Activated CD4-positive, CD25-positive, alpha-beta regulatory T cell treated with anti-CD3 and anti-CD28 coated beads, Interleukin-2, amount 50 U/mL, for 24 hours (primary cell): ENCODE measurements around the gene SMO.
"Not testable (repeated sequence)": the region's sequence is repeated elsewhere in the genome, so short reads cannot be mapped to it uniquely, and the experiment has no call there.

Source experiments
- ATAC-seq, 2 donors: fragments of 150-1000 bp; cut with Tn5 transposase; one replicate each; pipeline ENCODE4 v1.10.0; 2021; ENCODE audit warnings: mild to moderate bottlenecking in 1 of 2, moderate library complexity in 1 of 2

The SMO gene

DNA sequence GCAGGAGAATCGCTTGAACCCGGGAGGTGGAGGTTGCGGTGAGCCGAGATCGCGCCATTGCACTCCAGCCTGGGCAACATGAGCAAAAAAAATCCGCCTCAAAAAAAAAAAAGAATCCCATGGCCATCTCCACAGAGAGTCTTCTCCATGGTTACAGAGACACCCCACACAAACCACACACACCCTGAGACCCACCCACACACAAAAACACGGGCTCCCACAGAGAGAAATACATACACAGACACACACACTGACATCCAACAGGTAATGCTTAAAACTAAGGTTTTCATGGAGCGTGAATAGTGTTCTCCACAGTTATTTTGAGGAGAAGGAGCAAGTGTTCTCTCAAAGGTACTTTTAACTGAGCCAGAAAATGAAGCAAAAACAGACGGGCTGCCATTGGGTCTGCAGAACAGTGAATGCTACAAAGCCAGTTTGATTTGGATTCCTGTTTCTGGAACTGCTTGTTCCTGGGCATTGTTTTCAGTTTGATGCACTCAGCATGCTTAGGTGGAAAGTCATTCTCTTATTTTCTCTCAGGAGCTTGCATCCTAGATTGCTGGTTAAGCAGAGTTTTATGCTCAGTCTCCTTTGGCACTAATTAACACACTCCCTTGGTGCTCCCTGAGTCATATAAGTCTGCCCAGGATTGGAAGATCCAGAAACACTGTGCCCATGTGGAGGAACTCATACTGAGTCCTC is 51.8 kb downstream of the SMO start:
- no peak for ATAC-seq

DNA sequence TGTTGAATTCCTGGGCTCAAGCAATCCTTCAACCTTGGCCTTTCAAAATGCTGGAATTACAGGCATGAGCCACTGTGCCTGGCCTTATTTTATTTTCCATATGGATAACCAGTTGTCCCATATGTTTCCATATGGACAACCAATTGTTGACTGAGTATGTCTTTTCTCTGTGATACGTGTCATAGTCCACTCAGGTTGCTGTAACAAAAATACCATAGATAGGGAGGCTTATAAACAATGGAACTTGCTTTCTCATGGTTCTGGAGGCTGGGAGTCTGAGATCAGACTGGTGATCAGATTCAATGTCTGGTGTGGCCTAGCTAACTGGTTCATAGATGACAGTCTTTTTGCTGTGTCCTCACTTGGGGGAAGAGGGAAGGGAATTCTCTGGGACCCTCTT is 55.8 kb downstream of the SMO start:
- ATAC-seq, result no peak

DNA sequence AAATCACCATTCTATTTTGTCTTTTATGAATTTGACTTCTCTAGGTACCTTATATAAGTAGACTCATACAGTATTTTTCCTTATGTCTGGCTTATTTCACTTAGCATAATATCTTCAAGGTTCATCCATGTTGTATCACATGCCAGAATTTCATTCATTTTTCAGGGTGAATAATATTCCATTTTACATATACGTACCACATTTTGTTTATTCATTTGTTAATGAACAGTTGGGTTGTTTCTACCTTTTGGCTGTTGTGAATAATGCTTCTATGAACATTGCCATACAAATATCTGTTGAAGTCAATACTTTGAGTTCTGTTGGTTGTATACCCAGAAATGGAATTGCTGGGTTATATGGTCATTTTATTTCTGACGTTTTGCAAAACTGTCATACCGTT is 57.1 kb downstream of the SMO start:
- ATAC-seq, result no peak

DNA sequence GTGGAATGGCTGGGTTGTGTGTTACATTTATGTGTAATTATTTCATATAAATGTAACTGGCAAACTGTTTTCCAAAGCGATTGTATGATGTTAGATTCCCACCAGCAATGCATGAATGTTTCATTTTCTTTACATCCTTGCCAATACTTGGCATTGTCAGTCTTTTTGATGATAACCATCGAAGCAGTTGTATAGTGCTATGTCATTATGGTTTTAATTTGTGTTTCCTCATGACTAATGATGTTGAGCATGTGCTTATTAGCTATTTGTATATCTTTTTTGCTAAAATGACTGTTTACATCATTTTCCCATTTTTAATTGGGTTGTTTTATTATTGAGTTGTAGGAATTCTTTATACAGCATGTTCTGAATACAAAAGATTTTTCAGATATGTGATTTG is 58.7 kb downstream of the SMO start:
- ATAC-seq, result no peak

DNA sequence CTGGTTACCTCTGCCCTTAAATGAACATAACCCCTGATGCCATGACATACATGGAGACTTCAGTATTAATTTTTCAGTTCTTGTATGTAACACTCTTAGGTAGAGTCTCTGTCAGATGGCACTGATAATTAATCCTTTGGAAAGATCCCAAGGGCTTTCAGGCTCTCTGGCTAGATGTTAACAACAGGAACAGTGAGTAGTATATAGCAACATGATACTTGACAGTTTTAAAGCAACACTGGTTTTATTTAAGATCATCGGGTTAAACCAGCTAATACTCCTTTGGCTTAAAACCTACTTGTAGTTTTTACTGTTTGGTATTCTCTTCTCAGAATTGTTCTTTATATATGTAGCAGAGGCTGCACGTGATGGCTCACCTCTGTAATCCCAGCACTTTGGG is 63.7 kb downstream of the SMO start:
- no peak for ATAC-seq

DNA sequence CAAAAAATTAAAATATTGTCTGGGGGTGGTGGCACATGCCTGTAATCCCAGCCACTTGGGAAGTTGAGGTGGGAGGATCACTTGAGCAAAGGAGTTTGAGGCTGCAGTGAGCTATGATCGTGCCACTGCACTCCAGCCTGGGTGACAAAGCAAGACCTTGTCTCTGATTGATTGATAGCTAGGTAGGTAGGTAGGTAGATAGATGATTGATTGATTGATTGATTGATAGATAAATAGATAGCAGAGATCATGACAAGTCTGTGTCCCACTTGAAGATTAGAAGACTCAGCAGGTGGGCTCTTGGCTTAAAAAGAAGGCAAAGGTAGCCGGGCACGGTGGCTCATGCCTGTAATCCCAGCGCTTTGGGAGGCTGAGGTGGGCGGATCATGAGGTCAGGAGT is 64.2 kb downstream of the SMO start:
- not testable (repeated sequence) for ATAC-seq

DNA sequence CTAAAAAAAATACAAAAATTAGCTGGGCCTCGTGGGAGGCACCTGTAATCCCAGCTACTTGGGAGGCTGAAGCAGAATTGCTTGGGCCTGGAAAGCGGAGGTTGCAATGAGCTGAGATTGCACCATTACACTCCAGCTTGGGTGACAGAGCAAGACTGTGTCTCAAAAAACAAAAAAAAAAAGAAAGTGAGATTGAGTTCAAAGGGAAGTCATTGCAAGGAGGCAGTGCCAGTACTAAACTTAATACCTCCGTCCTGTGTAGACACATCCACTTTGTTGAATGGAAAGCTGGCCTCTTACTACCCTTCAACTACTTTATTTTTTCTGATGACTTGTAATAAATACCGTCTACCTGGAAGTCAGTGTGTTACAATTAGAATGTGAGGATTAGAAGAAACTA is 67.4 kb downstream of the SMO start:
- no peak for ATAC-seq

DNA sequence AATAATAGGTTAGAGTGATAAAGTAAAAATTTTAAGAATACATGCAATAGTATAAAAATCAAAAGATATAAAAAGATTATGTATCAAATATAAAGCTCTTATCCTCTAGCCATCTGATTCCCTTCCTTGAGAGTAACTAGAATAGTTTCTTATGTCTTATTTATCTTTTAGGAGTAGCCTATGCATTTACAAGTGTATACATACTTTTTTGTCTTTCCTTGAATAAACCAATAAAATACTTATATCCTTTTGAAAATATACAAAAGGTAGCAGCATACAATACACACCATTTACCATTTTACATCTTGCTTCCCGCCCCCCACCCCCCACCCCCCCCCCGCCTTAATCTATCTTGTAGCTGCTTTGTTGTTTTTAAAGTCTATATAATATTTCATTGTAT is 67.8 kb downstream of the SMO start:
- ATAC-seq, result no peak

DNA sequence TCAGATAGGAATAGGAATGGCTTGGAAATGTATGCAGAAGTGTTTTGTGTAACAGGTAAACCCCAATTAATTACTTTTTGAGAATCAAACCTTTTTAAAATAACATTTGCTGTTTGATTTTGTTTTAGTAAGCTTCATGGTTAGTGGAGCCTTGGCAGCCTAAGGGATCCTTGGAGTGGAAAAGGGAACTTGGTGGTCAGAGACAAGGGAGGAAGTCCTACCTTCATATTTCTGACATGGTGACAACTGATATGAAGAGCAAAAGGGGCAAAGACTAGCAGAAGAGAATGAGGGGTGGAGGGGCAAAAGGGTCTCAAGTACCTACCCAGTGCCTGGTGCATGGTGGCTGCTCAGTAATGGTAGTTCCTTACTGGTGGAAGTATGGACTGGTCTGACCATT is 68.7 kb downstream of the SMO start:
- ATAC-seq, result no peak

DNA sequence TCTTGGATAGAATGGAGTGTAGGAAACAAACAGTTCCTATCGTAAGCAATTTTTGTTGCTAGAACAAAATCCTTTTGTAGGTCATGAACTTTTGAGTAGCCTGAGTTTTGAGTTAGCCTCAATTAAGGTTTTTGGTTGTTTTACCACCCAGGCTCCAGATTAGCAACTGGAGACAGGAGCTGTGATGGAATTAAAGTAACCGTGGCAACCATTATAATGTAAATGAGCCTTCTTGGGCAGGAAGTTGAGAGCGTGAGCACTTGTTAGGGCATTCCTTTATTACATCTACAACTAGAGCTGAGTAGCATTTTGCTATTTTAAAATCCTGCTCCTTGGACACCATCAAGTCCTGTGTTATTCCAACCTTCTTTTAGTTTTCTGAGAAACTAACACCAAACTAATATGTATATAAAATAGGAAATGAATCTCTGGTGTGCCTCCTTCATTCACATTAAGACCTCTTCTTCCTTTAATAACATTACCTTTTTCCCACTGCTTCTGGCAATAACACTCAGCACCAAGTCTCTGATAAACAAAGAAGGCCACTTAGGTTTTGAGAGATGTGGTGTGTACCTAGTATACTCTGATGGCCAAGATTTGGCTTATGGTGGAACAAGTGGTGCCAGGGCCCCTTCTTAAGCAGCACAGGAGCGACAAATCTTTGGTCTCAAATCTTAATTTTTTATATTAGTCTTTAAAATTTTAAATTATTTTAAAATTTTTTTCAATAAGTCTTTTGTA is 70.4 kb downstream of the SMO start:
- no peak for ATAC-seq

DNA sequence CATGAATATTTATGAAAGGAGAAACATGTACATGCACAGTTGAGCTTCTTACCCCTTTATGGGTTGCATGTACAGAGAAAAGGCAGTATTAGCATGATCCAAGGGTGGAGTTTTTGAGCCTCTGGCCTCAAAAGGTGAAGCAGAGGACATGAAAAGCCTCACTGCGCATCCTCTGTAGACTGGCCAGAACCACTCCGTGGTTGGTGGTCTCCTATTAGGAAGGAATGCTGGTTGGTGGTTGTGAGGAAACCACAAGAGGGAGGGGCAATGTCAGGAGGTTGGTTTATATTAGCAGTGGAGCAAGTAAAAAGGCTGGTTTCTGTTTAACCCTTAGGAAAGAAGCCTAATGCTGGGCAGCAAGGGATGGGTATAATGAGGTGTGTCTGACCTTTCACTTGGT is 73.9 kb downstream of the SMO start:
- no peak for ATAC-seq
